A673 (cell line): Measurements from ENCODE around the gene GATC. TPM values are rescaled to one million over a fixed set of nuclear protein-coding genes. Genes with fewer than 3 reads are reported as not detected.

ENCODE experiments used
- BruUV-seq: library from RNA; stranded (reverse); fragments of 400-500 nt; replicated peaks from 2 replicates; lab custom pipeline; 2021; lab: Mats Ljungman, UMichigan
- CTCF ChIA-PET: fragments of 300-600 bp; sonication (Branson Sonifier 250); formaldehyde crosslinking; loops from one replicate; lab custom pipeline; 2022; ENCODE audit warnings: antibody characterized with exemption; lab: Charles Lee
- POLR2A ChIA-PET: fragments of 300-600 bp; sonication (Branson Sonifier 250); formaldehyde crosslinking; loops from one replicate; lab custom pipeline; 2022; ENCODE audit warnings: antibody characterized with exemption; ENCODE audit not compliant: low non-redundant PET; lab: Charles Lee
- DNase-seq: peaks from one replicate; pipeline ENCODE4 v3.0.0-alpha.2; 2015; ENCODE audit warnings: low spot score
- H3K27ac ChIP-seq: fragments of 200-600 bp; sonication (generic); 2 replicates; pipeline ENCODE4 v1.5.1; 2016; ENCODE audit warnings: mixed run types, low read depth, mild to moderate bottlenecking, mixed read lengths, antibody characterized with exemption, low read length; ENCODE audit not compliant: poor library complexity, severe bottlenecking
- H3K27me3 ChIP-seq: fragments of 200-600 bp; sonication (generic); replicated peaks from 2 replicates; pipeline ENCODE4 v1.6.1; 2017; ENCODE audit warnings: mixed run types, low read depth, mild to moderate bottlenecking, mixed read lengths, antibody characterized with exemption, low read length; ENCODE audit not compliant: insufficient read depth, poor library complexity
- H3K36me3 ChIP-seq: fragments of 200-600 bp; sonication (generic); 2 replicates; pipeline ENCODE4 v1.6.1; 2016; ENCODE audit warnings: mixed run types, mild to moderate bottlenecking, mixed read lengths, antibody characterized with exemption, low read length; ENCODE audit not compliant: insufficient read depth, poor library complexity, severe bottlenecking
- H3K4me1 ChIP-seq: fragments of 200-600 bp; sonication (generic); 2 replicates; pipeline ENCODE4 v1.6.1; 2017; ENCODE audit warnings: mixed run types, mild to moderate bottlenecking, mixed read lengths, antibody characterized with exemption, low read length; ENCODE audit not compliant: insufficient read depth, poor library complexity, severe bottlenecking
- H3K4me3 ChIP-seq: fragments of 200-600 bp; sonication (generic); 2 replicates; pipeline ENCODE4 v1.5.1; 2016; ENCODE audit warnings: low read depth, mixed run types, mild to moderate bottlenecking, mixed read lengths, low read length; ENCODE audit not compliant: poor library complexity, severe bottlenecking
- H3K9me3 ChIP-seq: fragments of 200-600 bp; sonication (generic); 2 replicates; pipeline ENCODE4 v1.6.1; 2016; ENCODE audit warnings: mixed run types, low read depth, mild to moderate bottlenecking, mixed read lengths, antibody characterized with exemption, low read length; ENCODE audit not compliant: poor library complexity, severe bottlenecking
- CTCF ChIP-seq: fragments of 300-800, 200-600 bp; sonication (generic); conservative IDR thresholded peaks from 2 replicates; pipeline ENCODE4 v1.5.1; 2017; ENCODE audit warnings: low read depth, mild to moderate bottlenecking, antibody characterized with exemption, low read length, moderate library complexity, mixed read lengths
- EZH2 ChIP-seq: fragments of 200-600 bp; sonication (generic); IDR thresholded peaks from 2 replicates; pipeline ENCODE4 v1.6.1; 2017; ENCODE audit warnings: borderline replicate concordance, low read depth, mild to moderate bottlenecking, mixed read lengths, antibody characterized with exemption, low read length; ENCODE audit not compliant: poor library complexity, severe bottlenecking
- intact Hi-C: fragments of 100-400 bp; cut with micrococcal nuclease; formaldehyde crosslinking; loops from one replicate; pipeline ENCODE4 v1.10.0; 2022; ENCODE audit not compliant: unreplicated experiment
- total RNA-seq: library from RNA; stranded (reverse); gene quantifications from 2 replicates; pipeline ENCODE4 v1.2.3, GENCODE V29; 2021

GATC gene
- total RNA-seq, 1 experiment from 2014 or later, result 42.4 TPM

GRCh38 chr12:120463712-120464111 is 17.5 kb downstream of the GATC start:
- H3K36me3 ChIP-seq, result peaks cover 88% of the 10 kb centered on the region
- ChIA-PET CTCF (interaction anchor here (0.6 kb wide), 1 partner anchor 551 kb away, joined by 8 read pairs; no protein-coding TSS in a partner anchor), POLR2A (no interaction called here)
- H3K4me3 ChIP-seq, result no peak overlapping the region
- BruUV-seq, result no TSS peak
- H3K9me3 ChIP-seq, result no peaks in the 10 kb centered on the region
- H3K27me3 ChIP-seq, result no peaks in the 10 kb centered on the region
- DNase-seq, result no peak
- TF ChIP-seq CTCF (no peak), EZH2 (no peak)
- no peak overlapping the region for H3K27ac ChIP-seq
- H3K4me1 ChIP-seq, result peaks cover 5% of the 10 kb centered on the region
- intact Hi-C loops, result no loop called here

DNA sequence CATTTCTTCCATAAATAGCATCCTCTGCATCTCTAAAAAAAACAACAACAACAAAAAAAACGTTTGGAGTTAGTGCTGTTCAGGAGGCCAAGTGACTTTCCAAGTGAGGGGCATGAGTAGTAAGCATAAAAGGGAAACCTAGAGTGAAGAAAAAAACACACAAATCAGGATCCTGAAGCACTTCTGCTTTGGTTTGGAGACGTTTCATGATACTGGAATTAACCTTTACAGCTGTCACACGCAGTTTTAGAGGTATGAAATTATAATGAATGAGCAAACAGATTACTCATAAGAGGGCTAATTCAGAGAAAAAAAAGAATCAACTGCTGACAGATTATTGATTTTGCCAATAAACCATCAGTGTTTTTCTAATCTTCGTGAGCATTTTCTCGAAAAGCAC is 19.5 kb downstream of the GATC start:
- ChIA-PET CTCF (no interaction called here), POLR2A (no interaction called here)
- intact Hi-C loops, result no loop called here
- Histone ChIP-seq H3K36me3 (peaks cover 68% of the 10 kb centered on the region), H3K4me1 (peaks cover 5% of the 10 kb centered on the region), H3K4me3 (no peak overlapping the region), H3K27ac (no peak overlapping the region), H3K27me3 (no peaks in the 10 kb centered on the region), H3K9me3 (no peaks in the 10 kb centered on the region)
- DNase-seq, result no peak
- BruUV-seq, result no TSS peak
- TF ChIP-seq CTCF (no peak), EZH2 (no peak)

DNA sequence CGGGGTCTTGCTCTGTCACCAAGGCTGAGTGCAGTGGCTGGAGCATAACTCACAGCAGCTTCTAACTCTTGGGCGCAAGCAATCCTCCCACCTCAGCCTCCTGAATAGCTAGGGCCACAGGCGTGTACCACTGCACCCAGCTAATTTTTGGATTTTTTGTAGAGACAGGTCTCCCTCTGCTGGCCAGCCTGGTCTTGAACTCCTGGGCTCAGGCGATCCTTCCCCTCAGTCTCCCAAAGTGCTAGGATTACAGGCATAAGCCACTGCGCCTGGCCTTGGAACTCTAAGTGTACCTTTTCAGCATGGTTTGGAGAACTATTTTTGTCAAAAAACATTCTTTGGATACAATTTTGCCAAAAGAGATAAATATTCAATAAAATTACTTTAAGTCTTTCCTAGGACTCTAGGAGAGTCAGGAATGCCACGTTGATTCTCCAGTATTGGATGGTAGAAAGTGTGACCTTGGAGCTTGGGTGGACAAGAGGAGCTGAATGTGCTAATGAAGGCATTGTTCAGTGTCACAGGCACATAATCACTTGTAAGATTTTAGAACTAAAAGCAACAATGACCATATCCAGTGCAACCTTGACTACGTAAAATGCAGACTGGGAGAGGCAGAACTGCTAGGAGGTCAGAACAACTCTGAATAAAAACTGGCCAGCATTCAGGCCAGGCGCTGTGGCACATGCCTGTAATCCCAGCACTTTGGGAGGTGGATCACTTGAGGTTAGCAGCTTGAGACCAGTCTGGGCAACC is 20.5 kb downstream of the GATC start:
- H3K4me1 ChIP-seq, result peaks cover 5% of the 10 kb centered on the region
- DNase-seq, result peak; percentile 68
- BruUV-seq, result no TSS peak
- ChIA-PET POLR2A (interaction anchor here (0.6 kb wide), 1 partner anchor 15 kb away, joined by 4 read pairs; no protein-coding TSS in a partner anchor), CTCF (interaction anchor here (0.7 to 0.9 kb wide), 2 partner anchors 47 to 62 kb away, joined by 3 to 5 read pairs; partner anchors contain the start of gene COQ5)
- intact Hi-C loops, result no loop called here
- TF ChIP-seq CTCF (peak; percentile 65), EZH2 (no peak)
- no peaks in the 10 kb centered on the region for H3K27me3 ChIP-seq
- no peaks in the 10 kb centered on the region for H3K9me3 ChIP-seq
- no peak overlapping the region for H3K27ac ChIP-seq
- H3K4me3 ChIP-seq, result no peak overlapping the region
- H3K36me3 ChIP-seq, result peaks cover 58% of the 10 kb centered on the region
